Subcutaneous adipose tissue (tissue), 4 donors: ENCODE results near the gene DENND10. TPM values are rescaled to one million over a fixed set of nuclear protein-coding genes. Genes with fewer than 3 reads are reported as not detected.

Experiments
- CTCF ChIP-seq: fragments of 450-650 bp; IDR thresholded peaks from one replicate; pipeline ENCODE4 v1.5.1; 2016; ENCODE audit warnings: low read depth, mild to moderate bottlenecking, control low read depth, antibody characterized with exemption, moderate library complexity
- total RNA-seq, 4 donors: library from RNA; depleted of rRNA; stranded (reverse); fragments of >200 nt; gene quantifications; one replicate each; pipeline ENCODE4 v1.1.0, GENCODE V29; 2016

The DENND10 gene
- total RNA-seq, 4 donors from 2014 or later: 68.2 to 77.5 (median 73.6) TPM

- no peak for TF ChIP-seq CTCF
Measured at GRCh38 chr10:119070395-119071165, 33.3 kb upstream of the DENND10 start.

GRCh38 chr10:119073584-119073983 is 30.3 kb upstream of the DENND10 start:
- TF ChIP-seq CTCF: no peak

- no peak for TF ChIP-seq CTCF
Measured at GRCh38 chr10:119078422-119079179, 25.3 kb upstream of the DENND10 start.

- no peak for TF ChIP-seq CTCF
Measured at GRCh38 chr10:119079599-119080520, 24.1 kb upstream of the DENND10 start.

- no peak for TF ChIP-seq CTCF
Measured at GRCh38 chr10:119080521-119081259, 23.2 kb upstream of the DENND10 start, which contains the start of gene EIF3A. Gene EIF3A, minus strand, starts transcription at chr10:119080817. Its CDS starts 141 bp downstream, at chr10:119080676.

GRCh38 chr10:119084896-119085295 is 19.0 kb upstream of the DENND10 start:
- no peak for TF ChIP-seq CTCF
